Germinal center (tissue), 1 donor: Measurements from ENCODE around the gene MROH7.

ENCODE experiments used
- DNase-seq: peaks from one replicate; pipeline ENCODE4 v3.0.0; 2012; ENCODE audit warnings: mixed read lengths, low spot score

Gene MROH7

GRCh38 chr1:54742282-54742681 lies 100.7 kb downstream of the MROH7 start:
- no peak for DNase-seq

GRCh38 chr1:54743416-54744226 lies 102.0 kb downstream of the MROH7 start:
- DNase-seq = no peak

GRCh38 chr1:54744696-54745095 lies 103.1 kb downstream of the MROH7 start:
- DNase-seq = no peak

- DNase-seq = no peak
Measured at GRCh38 chr1:54745274-54745673, 103.7 kb downstream of the MROH7 start.

GRCh38 chr1:54745864-54746263 lies 104.3 kb downstream of the MROH7 start:
- no peak for DNase-seq

GRCh38 chr1:54748094-54748835 lies 106.7 kb downstream of the MROH7 start:
- DNase-seq = no peak

- DNase-seq = no peak
Measured at GRCh38 chr1:54750596-54750995, 109.0 kb downstream of the MROH7 start.

- DNase-seq = no peak
Measured at GRCh38 chr1:54751426-54751825, 109.8 kb downstream of the MROH7 start.

- no peak for DNase-seq
Measured at GRCh38 chr1:54754045-54754444, 112.5 kb downstream of the MROH7 start.

- DNase-seq = no peak
Measured at GRCh38 chr1:54754486-54755285, 113.1 kb downstream of the MROH7 start.

GRCh38 chr1:54757833-54758232 lies 116.2 kb downstream of the MROH7 start:
- DNase-seq = no peak

GRCh38 chr1:54758678-54759348 lies 117.2 kb downstream of the MROH7 start:
- no peak for DNase-seq
